ENCODE data around the gene CD300LF.

Gene CD300LF

GRCh38 chr17:74646231-74646630, 66.5 kb downstream of the CD300LF start:
- no peaks in the 10 kb centered on the region for H3K36me3 ChIP-seq (ENCODE audit: control insufficient read depth, insufficient read depth, low read length)
- H3K4me1 ChIP-seq: peaks cover 4% of the 10 kb centered on the region
- no peaks in the 10 kb centered on the region for H3K9me3 ChIP-seq (ENCODE audit: control insufficient read depth, low read length)
- TF ChIP-seq CTCF (IDR thresholded peaks at IDR 0.05): peak; percentile 43
- H3K4me3 ChIP-seq (ENCODE audit: low read depth, low read length): no peak overlapping the region
- no peak overlapping the region for H3K27ac ChIP-seq
- no peak overlapping the region for H3K9ac ChIP-seq
- no peaks in the 10 kb centered on the region for H3K79me2 ChIP-seq
- H2AFZ ChIP-seq: no peak overlapping the region
- H3K4me2 ChIP-seq (ENCODE audit: low read length): no peak overlapping the region
- peaks cover 4% of the 10 kb centered on the region for H3K27me3 ChIP-seq (ENCODE audit: control insufficient read depth, insufficient read depth, low read length)

GRCh38 chr17:74645010-74645409, 67.7 kb downstream of the CD300LF start:
- Histone ChIP-seq H3K36me3 (ENCODE audit: control insufficient read depth, insufficient read depth, low read length) (no peaks in the 10 kb centered on the region), H3K79me2 (no peaks in the 10 kb centered on the region), H3K4me2 (ENCODE audit: low read length) (no peak overlapping the region), H2AFZ (no peak overlapping the region), H3K4me3 (ENCODE audit: low read depth, low read length) (no peak overlapping the region), H3K9ac (no peak overlapping the region), H3K4me1 (no peaks in the 10 kb centered on the region), H3K9me3 (ENCODE audit: control insufficient read depth, low read length) (no peaks in the 10 kb centered on the region), H3K27ac (no peak overlapping the region), H3K27me3 (ENCODE audit: control insufficient read depth, insufficient read depth, low read length) (peaks cover 4% of the 10 kb centered on the region)
- no peak for TF ChIP-seq CTCF (IDR thresholded peaks at IDR 0.05)

GRCh38 chr17:74644419-74644818, 68.3 kb downstream of the CD300LF start:
- Histone ChIP-seq H3K4me3 (ENCODE audit: low read depth, low read length) (no peak overlapping the region), H3K36me3 (ENCODE audit: control insufficient read depth, insufficient read depth, low read length) (no peaks in the 10 kb centered on the region), H3K27ac (no peak overlapping the region), H3K79me2 (no peaks in the 10 kb centered on the region), H3K9me3 (ENCODE audit: control insufficient read depth, low read length) (no peaks in the 10 kb centered on the region), H3K27me3 (ENCODE audit: control insufficient read depth, insufficient read depth, low read length) (peaks cover 4% of the 10 kb centered on the region), H3K4me2 (ENCODE audit: low read length) (no peak overlapping the region), H2AFZ (no peak overlapping the region), H3K4me1 (no peaks in the 10 kb centered on the region), H3K9ac (no peak overlapping the region)
- TF ChIP-seq CTCF (IDR thresholded peaks at IDR 0.05): no peak

Measured in parathyroid adenoma (tissue), 2 donors.